H1 (cell line): ENCODE measurements around the gene HECTD1. TPM values are rescaled to one million over a fixed set of nuclear protein-coding genes. Genes with fewer than 3 reads are reported as not detected.

ENCODE experiments used
- CTCF ChIA-PET: fragments of 300-600 bp; sonication (Branson Sonifier 250); formaldehyde crosslinking; loops from one replicate; lab custom pipeline; 2021; ENCODE audit not compliant: partially characterized antibody; lab: Charles Lee
- POLR2A ChIA-PET: fragments of 300-600 bp; sonication (Branson Sonifier 250); formaldehyde crosslinking; loops from one replicate; lab custom pipeline; 2021; ENCODE audit warnings: inconsistent platforms; ENCODE audit not compliant: partially characterized antibody; lab: Charles Lee
- DNase-seq, 2 experiments: peaks; one replicate each; pipeline versions ENCODE4 v3.0.0 to v3.0.0-alpha.2; 2010 to 2022; ENCODE audit warnings: low spot score in 2 of 2, low read depth in 1 of 2, mixed read lengths in 1 of 2
- FAIRE-seq: peaks from 2 replicates; lab custom pipeline; 2011; peaks lifted over from hg19 to GRCh38; lab: Jason Lieb, UNC
- H2AFZ ChIP-seq: 2 replicates; pipeline ENCODE4 v1.8.1; 2012; ENCODE audit warnings: low read length, inconsistent platforms
- H2AK5ac ChIP-seq: 2 replicates; pipeline ENCODE4 v1.6.1; 2013; ENCODE audit warnings: low read depth, low read length
- H2BK120ac ChIP-seq: replicated peaks from 2 replicates; pipeline ENCODE3; 2013; ENCODE audit warnings: low read depth, low read length, inconsistent platforms
- H2BK12ac ChIP-seq: 2 replicates; pipeline ENCODE4 v1.6.1; 2013; ENCODE audit warnings: low read depth, low read length
- H2BK15ac ChIP-seq: 2 replicates; pipeline ENCODE4 v1.6.1; 2013; ENCODE audit warnings: low read length
- H2BK20ac ChIP-seq: 2 replicates; pipeline ENCODE4 v1.6.1; 2013; ENCODE audit warnings: low read length
- H2BK5ac ChIP-seq: 2 replicates; pipeline ENCODE4 v1.6.1; 2013; ENCODE audit warnings: low read depth, low read length
- H3K14ac ChIP-seq: 2 replicates; pipeline ENCODE4 v1.6.1; 2013; ENCODE audit warnings: inconsistent platforms; ENCODE audit not compliant: insufficient read length
- H3K18ac ChIP-seq: 2 replicates; pipeline ENCODE4 v1.6.1; 2013; ENCODE audit warnings: low read length; ENCODE audit errors: extremely low read depth
- H3K23ac ChIP-seq: 2 replicates; pipeline ENCODE4 v1.6.1; 2013; ENCODE audit warnings: inconsistent platforms; ENCODE audit not compliant: insufficient read length
- H3K23me2 ChIP-seq: 2 replicates; pipeline ENCODE4 v1.6.1; 2013; ENCODE audit warnings: low read depth, low read length
- H3K27ac ChIP-seq: 2 replicates; pipeline ENCODE4 v1.6.1; 2011; ENCODE audit warnings: low read depth, low read length, inconsistent platforms
- H3K27me3 ChIP-seq, 4 experiments: replicated peaks in 1 of 4; 1 replicate in 1 of 4; 2 replicates in 3 of 4; pipeline versions ENCODE4 v1.6.1 to v1.8.1; 2011 to 2013; ENCODE audit warnings: low read length in 3 of 4, mild to moderate bottlenecking in 3 of 4, inconsistent platforms in 2 of 4, mixed read lengths in 2 of 4, moderate library complexity in 1 of 4; ENCODE audit not compliant: control insufficient read depth in 3 of 4, insufficient read depth in 3 of 4; ENCODE audit errors: extremely low read depth in 1 of 4
- H3K36me3 ChIP-seq, 4 experiments: 2 replicates each; pipeline versions ENCODE4 v1.6.1 to v1.8.1; 2011 to 2013; ENCODE audit warnings: mild to moderate bottlenecking in 4 of 4, low read length in 3 of 4, moderate library complexity in 2 of 4, control low read depth in 1 of 4, inconsistent platforms in 1 of 4; ENCODE audit not compliant: insufficient read depth in 4 of 4, control insufficient read depth in 2 of 4
- H3K4ac ChIP-seq: replicated peaks from 2 replicates; pipeline ENCODE3; 2013; ENCODE audit warnings: low read length, low read depth, mixed read lengths, inconsistent platforms; ENCODE audit not compliant: insufficient read length
- H3K4me1 ChIP-seq, 4 experiments: replicated peaks in 1 of 4; 1 replicate in 1 of 4; 2 replicates in 3 of 4; pipeline versions ENCODE4 v1.6.1 to v1.8.1; 2011 to 2013; ENCODE audit warnings: low read length in 3 of 4, inconsistent platforms in 2 of 4, mixed read lengths in 1 of 4; ENCODE audit not compliant: insufficient read depth in 4 of 4, control insufficient read depth in 3 of 4
- H3K4me2 ChIP-seq, 2 experiments: 2 replicates each; pipeline versions ENCODE4 v1.6.1 to v1.8.1; 2011 to 2013; ENCODE audit warnings: low read depth in 2 of 2, low read length in 2 of 2, control low read depth in 1 of 2, inconsistent platforms in 1 of 2, mild to moderate bottlenecking in 1 of 2; ENCODE audit not compliant: insufficient read depth in 1 of 2
- H3K4me3 ChIP-seq, 4 experiments: fragments of 200-600, 300-600 bp in 1 of 4; sonication (generic), shearing (Covaris generic), sonication (Bioruptor Twin) in 1 of 4; 2 replicates each; pipeline versions ENCODE4 v1.5.1 to v1.8.1; 2011 to 2016; ENCODE audit warnings: low read length in 4 of 4, low read depth in 3 of 4, control low read depth in 2 of 4, inconsistent platforms in 2 of 4, mild to moderate bottlenecking in 2 of 4, mixed read lengths in 1 of 4, moderate library complexity in 1 of 4; ENCODE audit not compliant: insufficient read depth in 2 of 4; ENCODE audit errors: extremely low read depth in 1 of 4
- H3K56ac ChIP-seq: replicated peaks from 2 replicates; pipeline ENCODE3; 2013; ENCODE audit warnings: low read depth, mild to moderate bottlenecking, mixed read lengths, low read length, inconsistent platforms; ENCODE audit not compliant: insufficient read length
- H3K79me1 ChIP-seq: 2 replicates; pipeline ENCODE4 v1.6.1; 2013; ENCODE audit warnings: low read depth, low read length, control low read depth
- H3K79me2 ChIP-seq, 2 experiments: 2 replicates each; pipeline versions ENCODE4 v1.6.1 to v1.8.1; 2012 to 2013; ENCODE audit warnings: low read length in 2 of 2, mild to moderate bottlenecking in 2 of 2, inconsistent platforms in 1 of 2; ENCODE audit not compliant: insufficient read depth in 2 of 2, control insufficient read depth in 1 of 2
- H3K9ac ChIP-seq, 4 experiments: replicated peaks in 1 of 4; 1 replicate in 1 of 4; 2 replicates in 3 of 4; pipeline versions ENCODE4 v1.6.1 to v1.8.1; 2011 to 2013; ENCODE audit warnings: low read depth in 3 of 4, low read length in 3 of 4, control low read depth in 2 of 4, mild to moderate bottlenecking in 2 of 4, moderate library complexity in 2 of 4, inconsistent platforms in 1 of 4; ENCODE audit errors: extremely low read depth in 1 of 4
- H3K9me3 ChIP-seq, 2 experiments: 2 replicates each; pipeline versions ENCODE4 v1.6.1 to v1.8.1; 2012 to 2013; ENCODE audit warnings: mild to moderate bottlenecking in 2 of 2, moderate library complexity in 2 of 2, control low read depth in 1 of 2, inconsistent platforms in 1 of 2, low read depth in 1 of 2, low read length in 1 of 2, mixed read lengths in 1 of 2; ENCODE audit not compliant: insufficient read depth in 2 of 2
- H4K20me1 ChIP-seq, 2 experiments: replicated peaks in 1 of 2; 2 replicates each; pipeline versions ENCODE3 to v1.8.1; 2011 to 2013; ENCODE audit warnings: inconsistent platforms in 2 of 2, low read length in 2 of 2, mild to moderate bottlenecking in 1 of 2; ENCODE audit not compliant: insufficient read depth in 2 of 2, control insufficient read depth in 1 of 2
- H4K5ac ChIP-seq: 2 replicates; pipeline ENCODE4 v1.6.1; 2013; ENCODE audit warnings: low read length, low read depth, mixed read lengths, inconsistent platforms; ENCODE audit not compliant: insufficient read length
- H4K8ac ChIP-seq: 2 replicates; pipeline ENCODE4 v1.8.0; 2013; ENCODE audit warnings: mild to moderate bottlenecking, moderate library complexity, low read length, inconsistent platforms; ENCODE audit not compliant: insufficient read depth; ENCODE audit errors: extremely low read depth
- H4K91ac ChIP-seq: replicated peaks from 2 replicates; pipeline ENCODE3; 2013; ENCODE audit warnings: low read length, mixed read lengths, inconsistent platforms; ENCODE audit not compliant: insufficient read length
- polyA plus RNA-seq, 7 experiments: library from polyadenylated mRNA; depleted of rRNA in 3 of 7; stranded (reverse) in 5 of 7; unstranded in 2 of 7; fragments of >200 nt in 5 of 7; fragments of 200-250 nt in 2 of 7; gene quantifications; 1 replicate in 5 of 7; 2 replicates in 1 of 7; 4 replicates in 1 of 7; pipeline versions ENCODE4 v1.2.1 to v1.2.3, GENCODE V29; 2011 to 2013; ENCODE audit warnings: missing spikeins in 2 of 7, mixed read lengths in 2 of 7
- total RNA-seq: library from RNA; stranded (reverse); fragmentation: NEBNext Ultra II Directional; extraction: Animal tissue kit (Norgen Biotek cat#: 25700); gene quantifications from 2 replicates; pipeline ENCODE4 v1.2.1, GENCODE V29; 2021
- TF ChIP-seq, protein P1 (sequence below): fragments of 300-600 bp; sonication (generic); IDR thresholded peaks from 2 replicates; pipeline ENCODE4 v1.7.1; 2012; ENCODE audit warnings: low read length, moderate library complexity, mild to moderate bottlenecking, inconsistent platforms; ENCODE audit not compliant: insufficient replicate concordance

Gene HECTD1
- total and polyA plus RNA-seq, 2 of the 8 experiments (the other 6 are each of a cell fraction or from before 2014, with no cell fraction given) = 44.7 to 105 TPM

DNA sequence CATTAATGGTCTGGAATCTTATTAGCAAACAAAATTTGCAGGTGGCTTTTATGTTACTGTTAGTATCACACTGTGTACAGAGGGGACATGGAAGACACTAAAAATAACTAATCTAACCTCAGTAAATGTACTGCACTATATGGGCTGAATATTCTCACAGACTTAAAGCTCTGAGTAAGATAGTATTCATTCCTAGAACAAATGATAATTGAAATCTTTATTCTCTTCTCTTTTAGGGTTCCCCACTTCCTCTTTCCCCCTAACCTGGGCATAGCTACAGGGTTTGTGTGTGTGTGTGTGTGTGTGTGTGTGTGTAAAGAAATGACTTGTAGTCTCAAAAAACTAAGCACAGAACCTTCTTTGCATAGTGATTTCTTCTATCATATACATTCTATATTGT lies 21.4 kb upstream of the HECTD1 start:
- Histone ChIP-seq H2BK12ac (no peak overlapping the region), H3K4ac (no peak overlapping the region), H2BK15ac (no peak overlapping the region), H3K18ac (no peak overlapping the region), H4K5ac (no peak overlapping the region), H3K4me2 (no peak overlapping the region; a peak in 1 of 4 replicates), H2AFZ (no peak overlapping the region), H3K27ac (no peak overlapping the region), H3K23me2 (no peaks in the 10 kb centered on the region), H3K79me1 (no peaks in the 10 kb centered on the region), H3K4me1 (peaks cover 0 to 6% (median 2%) of the 10 kb centered on the region in 4 experiments; a peak in 2 of 7 replicates), H4K91ac (no peak overlapping the region), H3K4me3 (no peak overlapping the region), H2AK5ac (no peak overlapping the region), H3K23ac (no peak overlapping the region), H2BK5ac (no peak overlapping the region), H4K8ac (no peak overlapping the region), H4K20me1 (no peaks in the 10 kb centered on the region), H3K36me3 (no peaks in the 10 kb centered on the region), H3K56ac (no peak overlapping the region), H2BK20ac (no peak overlapping the region), H3K14ac (no peak overlapping the region), H3K79me2 (no peaks in the 10 kb centered on the region), H2BK120ac (no peak overlapping the region), H3K9me3 (no peaks in the 10 kb centered on the region), H3K9ac (no peak overlapping the region), H3K27me3 (no peaks in the 10 kb centered on the region)
- CTCF ChIA-PET = interaction anchor here (0.6 to 1.9 kb wide), 3 partner anchors 12 to 1025 kb away, joined by 3 to 10 read pairs (median 3); partner anchors contain the start of gene HECTD1
- DNase-seq (no peak), FAIRE-seq (no peak)
- POLR2A ChIA-PET = interaction anchor here (1.0 kb wide), 1 partner anchor 71 kb away, joined by 3 read pairs; no protein-coding TSS in a partner anchor
- TF ChIP-seq, protein P1, sequence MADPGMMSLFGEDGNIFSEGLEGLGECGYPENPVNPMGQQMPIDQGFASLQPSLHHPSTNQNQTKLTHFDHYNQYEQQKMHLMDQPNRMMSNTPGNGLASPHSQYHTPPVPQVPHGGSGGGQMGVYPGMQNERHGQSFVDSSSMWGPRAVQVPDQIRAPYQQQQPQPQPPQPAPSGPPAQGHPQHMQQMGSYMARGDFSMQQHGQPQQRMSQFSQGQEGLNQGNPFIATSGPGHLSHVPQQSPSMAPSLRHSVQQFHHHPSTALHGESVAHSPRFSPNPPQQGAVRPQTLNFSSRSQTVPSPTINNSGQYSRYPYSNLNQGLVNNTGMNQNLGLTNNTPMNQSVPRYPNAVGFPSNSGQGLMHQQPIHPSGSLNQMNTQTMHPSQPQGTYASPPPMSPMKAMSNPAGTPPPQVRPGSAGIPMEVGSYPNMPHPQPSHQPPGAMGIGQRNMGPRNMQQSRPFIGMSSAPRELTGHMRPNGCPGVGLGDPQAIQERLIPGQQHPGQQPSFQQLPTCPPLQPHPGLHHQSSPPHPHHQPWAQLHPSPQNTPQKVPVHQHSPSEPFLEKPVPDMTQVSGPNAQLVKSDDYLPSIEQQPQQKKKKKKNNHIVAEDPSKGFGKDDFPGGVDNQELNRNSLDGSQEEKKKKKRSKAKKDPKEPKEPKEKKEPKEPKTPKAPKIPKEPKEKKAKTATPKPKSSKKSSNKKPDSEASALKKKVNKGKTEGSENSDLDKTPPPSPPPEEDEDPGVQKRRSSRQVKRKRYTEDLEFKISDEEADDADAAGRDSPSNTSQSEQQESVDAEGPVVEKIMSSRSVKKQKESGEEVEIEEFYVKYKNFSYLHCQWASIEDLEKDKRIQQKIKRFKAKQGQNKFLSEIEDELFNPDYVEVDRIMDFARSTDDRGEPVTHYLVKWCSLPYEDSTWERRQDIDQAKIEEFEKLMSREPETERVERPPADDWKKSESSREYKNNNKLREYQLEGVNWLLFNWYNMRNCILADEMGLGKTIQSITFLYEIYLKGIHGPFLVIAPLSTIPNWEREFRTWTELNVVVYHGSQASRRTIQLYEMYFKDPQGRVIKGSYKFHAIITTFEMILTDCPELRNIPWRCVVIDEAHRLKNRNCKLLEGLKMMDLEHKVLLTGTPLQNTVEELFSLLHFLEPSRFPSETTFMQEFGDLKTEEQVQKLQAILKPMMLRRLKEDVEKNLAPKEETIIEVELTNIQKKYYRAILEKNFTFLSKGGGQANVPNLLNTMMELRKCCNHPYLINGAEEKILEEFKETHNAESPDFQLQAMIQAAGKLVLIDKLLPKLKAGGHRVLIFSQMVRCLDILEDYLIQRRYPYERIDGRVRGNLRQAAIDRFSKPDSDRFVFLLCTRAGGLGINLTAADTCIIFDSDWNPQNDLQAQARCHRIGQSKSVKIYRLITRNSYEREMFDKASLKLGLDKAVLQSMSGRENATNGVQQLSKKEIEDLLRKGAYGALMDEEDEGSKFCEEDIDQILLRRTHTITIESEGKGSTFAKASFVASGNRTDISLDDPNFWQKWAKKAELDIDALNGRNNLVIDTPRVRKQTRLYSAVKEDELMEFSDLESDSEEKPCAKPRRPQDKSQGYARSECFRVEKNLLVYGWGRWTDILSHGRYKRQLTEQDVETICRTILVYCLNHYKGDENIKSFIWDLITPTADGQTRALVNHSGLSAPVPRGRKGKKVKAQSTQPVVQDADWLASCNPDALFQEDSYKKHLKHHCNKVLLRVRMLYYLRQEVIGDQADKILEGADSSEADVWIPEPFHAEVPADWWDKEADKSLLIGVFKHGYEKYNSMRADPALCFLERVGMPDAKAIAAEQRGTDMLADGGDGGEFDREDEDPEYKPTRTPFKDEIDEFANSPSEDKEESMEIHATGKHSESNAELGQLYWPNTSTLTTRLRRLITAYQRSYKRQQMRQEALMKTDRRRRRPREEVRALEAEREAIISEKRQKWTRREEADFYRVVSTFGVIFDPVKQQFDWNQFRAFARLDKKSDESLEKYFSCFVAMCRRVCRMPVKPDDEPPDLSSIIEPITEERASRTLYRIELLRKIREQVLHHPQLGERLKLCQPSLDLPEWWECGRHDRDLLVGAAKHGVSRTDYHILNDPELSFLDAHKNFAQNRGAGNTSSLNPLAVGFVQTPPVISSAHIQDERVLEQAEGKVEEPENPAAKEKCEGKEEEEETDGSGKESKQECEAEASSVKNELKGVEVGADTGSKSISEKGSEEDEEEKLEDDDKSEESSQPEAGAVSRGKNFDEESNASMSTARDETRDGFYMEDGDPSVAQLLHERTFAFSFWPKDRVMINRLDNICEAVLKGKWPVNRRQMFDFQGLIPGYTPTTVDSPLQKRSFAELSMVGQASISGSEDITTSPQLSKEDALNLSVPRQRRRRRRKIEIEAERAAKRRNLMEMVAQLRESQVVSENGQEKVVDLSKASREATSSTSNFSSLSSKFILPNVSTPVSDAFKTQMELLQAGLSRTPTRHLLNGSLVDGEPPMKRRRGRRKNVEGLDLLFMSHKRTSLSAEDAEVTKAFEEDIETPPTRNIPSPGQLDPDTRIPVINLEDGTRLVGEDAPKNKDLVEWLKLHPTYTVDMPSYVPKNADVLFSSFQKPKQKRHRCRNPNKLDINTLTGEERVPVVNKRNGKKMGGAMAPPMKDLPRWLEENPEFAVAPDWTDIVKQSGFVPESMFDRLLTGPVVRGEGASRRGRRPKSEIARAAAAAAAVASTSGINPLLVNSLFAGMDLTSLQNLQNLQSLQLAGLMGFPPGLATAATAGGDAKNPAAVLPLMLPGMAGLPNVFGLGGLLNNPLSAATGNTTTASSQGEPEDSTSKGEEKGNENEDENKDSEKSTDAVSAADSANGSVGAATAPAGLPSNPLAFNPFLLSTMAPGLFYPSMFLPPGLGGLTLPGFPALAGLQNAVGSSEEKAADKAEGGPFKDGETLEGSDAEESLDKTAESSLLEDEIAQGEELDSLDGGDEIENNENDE = no peak
